NB4 (cell line): Measurements from ENCODE around the gene MAP3K2.
A peak's percentile ranks its signal among the peaks of the same experiment; 100 is the strongest.

Experiments
- DNase-seq: peaks from one replicate; pipeline ENCODE4 v3.0.0; 2010; ENCODE audit warnings: low read depth
- H3K4me3 ChIP-seq: one replicate; pipeline ENCODE4 v1.5.1; 2011; ENCODE audit warnings: mild to moderate bottlenecking, low read depth, low read length, moderate library complexity
- CTCF ChIP-seq: IDR thresholded peaks from one replicate; pipeline ENCODE4 v1.5.1; 2012; ENCODE audit warnings: low read depth, low read length
- MAX ChIP-seq: IDR thresholded peaks from 2 replicates; pipeline ENCODE4 v1.6.1; 2011; ENCODE audit warnings: low read depth, low read length
- MYC ChIP-seq: IDR thresholded peaks from 2 replicates; pipeline ENCODE4 v1.6.1; 2011; ENCODE audit warnings: low read depth, low read length
- POLR2A ChIP-seq: IDR thresholded peaks from 2 replicates; pipeline ENCODE4 v1.6.1; 2011; ENCODE audit warnings: mild to moderate bottlenecking; ENCODE audit not compliant: insufficient read length; ENCODE audit errors: extremely low read depth

MAP3K2 gene

GRCh38 chr2:127278959-127279358 lies 108.8 kb downstream of the MAP3K2 start:
- TF ChIP-seq MYC (no peak), CTCF (no peak), POLR2A (no peak), MAX (no peak)
- no peak for DNase-seq
- H3K4me3 ChIP-seq, result no peak overlapping the region

GRCh38 chr2:127277028-127277427 lies 110.7 kb downstream of the MAP3K2 start:
- no peak for TF ChIP-seq CTCF
- TF ChIP-seq MAX, result no peak
- no peak for TF ChIP-seq POLR2A
- TF ChIP-seq MYC, result no peak
- no peak overlapping the region for H3K4me3 ChIP-seq
- DNase-seq, result no peak

GRCh38 chr2:127275789-127276188 lies 112.0 kb downstream of the MAP3K2 start:
- TF ChIP-seq MAX, result no peak
- TF ChIP-seq MYC, result no peak
- no peak for TF ChIP-seq POLR2A
- no peak for TF ChIP-seq CTCF
- no peak overlapping the region for H3K4me3 ChIP-seq
- DNase-seq, result no peak

GRCh38 chr2:127275356-127275755 lies 112.4 kb downstream of the MAP3K2 start:
- no peak overlapping the region for H3K4me3 ChIP-seq
- TF ChIP-seq POLR2A (no peak), CTCF (no peak), MYC (no peak), MAX (no peak)
- DNase-seq, result no peak

GRCh38 chr2:127270663-127271062 lies 117.1 kb downstream of the MAP3K2 start:
- TF ChIP-seq MAX (no peak), CTCF (peak; percentile 45)
- DNase-seq, result peak; percentile 21
- no peak overlapping the region for H3K4me3 ChIP-seq

- no peak overlapping the region for H3K4me3 ChIP-seq
- no peak for TF ChIP-seq POLR2A
- no peak for TF ChIP-seq MAX
- no peak for TF ChIP-seq MYC
- no peak for TF ChIP-seq CTCF
- DNase-seq, result no peak
Observed at GRCh38 chr2:127261804-127262406, 125.9 kb downstream of the MAP3K2 start.
